CD14-positive monocyte (primary cell): Measurements from ENCODE around the gene CDK11B. TPM values are rescaled to one million over a fixed set of nuclear protein-coding genes. Genes with fewer than 3 reads are reported as not detected.

Experiments
- DNase-seq, 3 donors: peaks; one replicate each; pipeline ENCODE4 v3.0.0-alpha.2; 2011 to 2022
- H2AFZ ChIP-seq: 2 replicates; pipeline ENCODE4 v1.6.0; 2012; ENCODE audit warnings: mild to moderate bottlenecking, low read depth, low read length, inconsistent platforms; ENCODE audit not compliant: insufficient read depth, poor library complexity, severe bottlenecking
- H3K27ac ChIP-seq, 2 donors: 1 replicate in 1 of 2; 2 replicates in 1 of 2; pipeline ENCODE4 v1.5.1; 2012 to 2013; ENCODE audit warnings: low read length in 2 of 2, control low read depth in 1 of 2, inconsistent platforms in 1 of 2, low read depth in 1 of 2, mild to moderate bottlenecking in 1 of 2
- H3K27me3 ChIP-seq, 2 donors: one replicate each; pipeline versions ENCODE4 v1.6.0 to v1.6.1; 2011 to 2013; ENCODE audit warnings: low read length in 2 of 2; ENCODE audit not compliant: control insufficient read depth in 2 of 2, insufficient read depth in 2 of 2
- H3K36me3 ChIP-seq, 2 donors: replicated peaks in 1 of 2; 1 replicate in 1 of 2; 2 replicates in 1 of 2; pipeline versions ENCODE4 v1.5.1 to v1.6.1; 2012 to 2013; ENCODE audit warnings: low read length in 2 of 2, control low read depth in 1 of 2, inconsistent platforms in 1 of 2, mild to moderate bottlenecking in 1 of 2; ENCODE audit not compliant: insufficient read depth in 2 of 2, control insufficient read depth in 1 of 2
- H3K4me1 ChIP-seq, 2 donors: 1 replicate in 1 of 2; 2 replicates in 1 of 2; pipeline versions ENCODE4 v1.5.1 to v1.6.1; 2012 to 2013; ENCODE audit warnings: low read length in 2 of 2, control low read depth in 1 of 2, inconsistent platforms in 1 of 2, mild to moderate bottlenecking in 1 of 2, moderate library complexity in 1 of 2; ENCODE audit not compliant: insufficient read depth in 2 of 2, control insufficient read depth in 1 of 2
- H3K4me2 ChIP-seq: replicated peaks from 2 replicates; pipeline ENCODE3; 2012; ENCODE audit warnings: low read length, moderate library complexity, mild to moderate bottlenecking; ENCODE audit not compliant: poor library complexity, severe bottlenecking; ENCODE audit errors: extremely low read depth
- H3K4me3 ChIP-seq, 3 experiments: fragments of 200-600 bp in 1 of 3; sonication (generic) in 1 of 3; replicated peaks in 1 of 3; 1 replicate in 2 of 3; 2 replicates in 1 of 3; pipeline ENCODE4 v1.5.1; 2011 to 2013; ENCODE audit warnings: low read length in 3 of 3, mild to moderate bottlenecking in 3 of 3, control low read depth in 2 of 3, low read depth in 2 of 3, inconsistent platforms in 1 of 3, moderate library complexity in 1 of 3
- H3K79me2 ChIP-seq: 2 replicates; pipeline ENCODE4 v1.6.0; 2012; ENCODE audit warnings: mild to moderate bottlenecking, control low read depth, inconsistent platforms, low read length, moderate library complexity; ENCODE audit not compliant: insufficient read depth
- H3K9ac ChIP-seq: 2 replicates; pipeline ENCODE4 v1.6.0; 2017; ENCODE audit warnings: low read length, mild to moderate bottlenecking; ENCODE audit not compliant: insufficient read depth, poor library complexity, severe bottlenecking
- H3K9me3 ChIP-seq, 2 donors: replicated peaks in 1 of 2; 1 replicate in 1 of 2; 2 replicates in 1 of 2; pipeline versions ENCODE4 v1.5.1 to v1.6.1; 2012 to 2013; ENCODE audit warnings: low read length in 2 of 2, control low read depth in 1 of 2; ENCODE audit not compliant: control insufficient read depth in 1 of 2, insufficient read depth in 1 of 2
- H4K20me1 ChIP-seq: 2 replicates; pipeline ENCODE4 v1.6.0; 2012; ENCODE audit warnings: mild to moderate bottlenecking, low read length, control low read depth, moderate library complexity; ENCODE audit not compliant: insufficient read depth
- H3K27ac Mint-ChIP-seq, 7 donors: one replicate each; pipeline ENCODE4 v1.8.0; 2020; ENCODE audit warnings: mild to moderate bottlenecking in 7 of 7, mixed read lengths in 7 of 7, moderate library complexity in 6 of 7, inconsistent platforms in 2 of 7
- H3K27me3 Mint-ChIP-seq, 3 donors: one replicate each; pipeline ENCODE4 v1.8.0; 2021 to 2022; ENCODE audit warnings: low read depth in 3 of 3, mild to moderate bottlenecking in 3 of 3, mixed read lengths in 3 of 3, moderate library complexity in 3 of 3, inconsistent platforms in 1 of 3
- H3K36me3 Mint-ChIP-seq, 2 donors: one replicate each; pipeline ENCODE4 v1.8.0; 2020; ENCODE audit warnings: mixed read lengths in 2 of 2, inconsistent platforms in 1 of 2, mild to moderate bottlenecking in 1 of 2
- H3K4me1 Mint-ChIP-seq: one replicate; pipeline ENCODE4 v1.8.0; 2020; ENCODE audit warnings: mild to moderate bottlenecking, mixed read lengths
- H3K4me3 Mint-ChIP-seq, 2 donors: one replicate each; pipeline ENCODE4 v1.8.0; 2020; ENCODE audit warnings: mild to moderate bottlenecking in 2 of 2, mixed read lengths in 2 of 2, moderate library complexity in 1 of 2
- H3K9me3 Mint-ChIP-seq, 7 donors: one replicate each; pipeline ENCODE4 v1.8.0; 2020 to 2022; ENCODE audit warnings: mixed read lengths in 7 of 7, mild to moderate bottlenecking in 6 of 7, moderate library complexity in 6 of 7, inconsistent platforms in 2 of 7
- CTCF ChIP-seq: fragments of 200-600 bp; IDR thresholded peaks from one replicate; pipeline ENCODE4 v1.8.0; 2022; ENCODE audit warnings: antibody characterized with exemption, mild to moderate bottlenecking
- WGBS: methylation state at CpG from one replicate; pipeline ENCODE4 v1.1.5; 2013; ENCODE audit warnings: missing lambda C conversion rate; ENCODE audit not compliant: insufficient coverage; 5-methylcytosine and 5-hydroxymethylcytosine counted together
- intact Hi-C, 2 donors: fragments of 100-400 bp; cut with micrococcal nuclease; formaldehyde crosslinking; loops; one replicate each; pipeline versions ENCODE4 v1.15.0 to v1.15.1; 2023
- polyA plus RNA-seq, 3 donors: library from polyadenylated mRNA; depleted of rRNA in 1 of 3; unstranded in 2 of 3; stranded (reverse) in 1 of 3; fragments of 300-500 nt in 2 of 3; fragments of >200 nt in 1 of 3; fragmentation: Illumina TruSeq in 2 of 3; gene quantifications; 1 replicate in 2 of 3; 2 replicates in 1 of 3; pipeline ENCODE4 v1.2.3, GENCODE V29; 2012 to 2021

CDK11B gene
- polyA plus RNA-seq, 3 donors: 2.5 to 12.7 (median 6.6) TPM

DNA sequence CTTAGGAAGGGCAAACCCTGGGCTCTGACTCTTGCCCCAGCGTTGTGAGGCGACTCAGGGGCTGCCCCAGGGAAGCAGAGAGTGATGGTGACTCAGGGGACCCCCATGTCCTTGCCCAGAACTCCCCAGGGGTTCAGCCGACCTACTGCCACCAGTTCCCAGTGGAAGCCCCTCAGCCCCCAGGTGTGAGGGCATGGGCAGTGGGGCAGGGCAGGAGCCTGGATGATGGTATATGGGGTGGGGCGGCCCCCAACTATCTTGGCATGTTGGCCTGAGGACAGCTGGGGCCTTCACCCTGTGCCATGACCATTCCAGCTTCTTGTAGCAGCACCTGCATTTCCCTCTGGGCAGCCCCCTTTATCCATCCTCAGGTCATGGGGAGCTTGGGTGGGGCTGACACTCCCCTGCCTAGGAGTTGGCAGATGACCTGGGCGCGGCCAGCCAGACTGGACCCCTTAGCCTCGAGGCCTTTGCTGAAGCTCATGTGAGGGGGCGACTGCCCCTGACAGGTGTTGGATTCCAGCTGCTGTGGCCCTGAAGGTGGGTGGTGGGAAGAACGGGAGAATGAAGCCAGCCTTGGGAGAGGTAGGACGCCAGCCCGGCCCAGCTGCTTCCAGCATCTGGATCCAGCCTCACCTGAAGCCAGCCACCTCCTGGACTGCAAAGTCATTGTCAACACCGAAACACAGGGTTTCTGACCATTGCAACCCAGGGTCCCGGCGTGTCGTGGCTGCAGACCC, 57.1 kb downstream of the CDK11B start:
- peaks cover 0 to 2% (median 0%) of the 10 kb centered on the region in 7 donors for H3K9me3 Mint-ChIP-seq
- no peaks in the 10 kb centered on the region for H3K36me3 Mint-ChIP-seq
- H3K9ac ChIP-seq: no peak overlapping the region
- peak overlapping the region; percentile 14 for H3K4me2 ChIP-seq
- intact Hi-C loops: no loop called here
- H3K4me3 ChIP-seq: peak overlapping the region in 1 of 3 experiments; percentile 10
- peaks cover 36% of the 10 kb centered on the region for H3K4me1 Mint-ChIP-seq
- H2AFZ ChIP-seq: no peak overlapping the region
- H3K36me3 ChIP-seq: no peaks in the 10 kb centered on the region
- H3K27me3 Mint-ChIP-seq: peaks cover 9 to 17% (median 11%) of the 10 kb centered on the region in 3 donors
- H3K4me1 ChIP-seq: peaks cover 37 to 62% of the 10 kb centered on the region in 2 donors
- peak overlapping the region in 1 of 7 donors; percentile 23 for H3K27ac Mint-ChIP-seq
- 97% methylated on average over 14 of the region's 15 CpGs for WGBS
- peaks cover 0 to 14% of the 10 kb centered on the region in 2 donors for H3K27me3 ChIP-seq
- H3K27ac ChIP-seq: no peak overlapping the region
- H3K79me2 ChIP-seq: no peaks in the 10 kb centered on the region
- H3K9me3 ChIP-seq: no peaks in the 10 kb centered on the region
- H4K20me1 ChIP-seq: no peaks in the 10 kb centered on the region
- no peak overlapping the region for H3K4me3 Mint-ChIP-seq
- TF ChIP-seq CTCF: no peak
- DNase-seq: peak in 1 of 3 donors; percentile 4

DNA sequence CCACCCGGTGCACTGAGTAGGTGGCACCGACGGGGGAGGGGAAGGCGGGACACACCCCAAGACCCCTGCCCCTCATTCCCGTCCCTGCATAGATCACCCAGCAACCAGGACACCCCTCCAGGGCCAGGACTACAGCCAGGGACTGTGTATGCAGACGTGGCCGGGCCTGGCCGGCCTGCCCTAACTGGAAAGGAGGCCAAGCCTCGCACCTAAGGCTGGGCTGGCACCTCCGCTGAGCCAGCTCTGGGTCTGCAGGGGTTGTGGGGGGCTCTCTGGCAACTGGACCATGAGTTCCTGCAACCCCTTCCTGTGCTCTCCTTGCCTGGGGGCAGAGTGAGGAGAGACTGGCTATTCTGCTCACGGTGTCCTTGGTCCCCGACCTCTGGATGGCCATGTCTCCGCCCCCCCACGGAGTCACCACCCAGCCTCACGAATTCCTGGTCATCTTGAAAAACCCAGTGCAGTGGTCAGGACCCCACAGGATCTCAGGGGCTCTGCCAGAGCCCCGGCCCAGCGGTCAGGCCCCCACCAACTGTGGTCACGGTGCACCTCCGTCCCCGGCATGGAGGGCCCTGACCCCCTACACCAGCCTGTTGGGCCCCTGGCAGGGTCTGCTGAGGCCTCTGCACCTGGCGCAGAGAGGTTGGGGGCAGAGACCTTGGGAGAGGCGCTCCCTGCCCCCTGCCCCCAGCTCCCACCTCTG, 57.8 kb downstream of the CDK11B start:
- peak overlapping the region; percentile 66 to 82 for H3K4me3 Mint-ChIP-seq
- Histone ChIP-seq H2AFZ (peak overlapping the region; percentile 76), H3K4me2 (peak overlapping the region; percentile 86), H3K4me3 (peak overlapping the region in 2 of 3 experiments; percentile 20 to 69), H3K27me3 (peaks cover 0 to 20% of the 10 kb centered on the region in 2 donors), H3K4me1 (peaks cover 34 to 55% of the 10 kb centered on the region in 2 donors), H3K9me3 (no peaks in the 10 kb centered on the region), H3K9ac (no peak overlapping the region), H3K27ac (no peak overlapping the region), H4K20me1 (no peaks in the 10 kb centered on the region), H3K79me2 (no peaks in the 10 kb centered on the region), H3K36me3 (no peaks in the 10 kb centered on the region)
- intact Hi-C loops: no loop called here
- peaks cover 9 to 17% (median 11%) of the 10 kb centered on the region in 3 donors for H3K27me3 Mint-ChIP-seq
- no peak for TF ChIP-seq CTCF
- no peak for DNase-seq
- peaks cover 0 to 2% (median 0%) of the 10 kb centered on the region in 7 donors for H3K9me3 Mint-ChIP-seq
- peaks cover 34% of the 10 kb centered on the region for H3K4me1 Mint-ChIP-seq
- peak overlapping the region in 1 of 7 donors; percentile 42 for H3K27ac Mint-ChIP-seq
- no peaks in the 10 kb centered on the region for H3K36me3 Mint-ChIP-seq
- 95% methylated on average over 17 of the region's 22 CpGs for WGBS
